Suprapubic skin (tissue), 4 donors: ENCODE data around the gene NUCB1. TPM values are rescaled to one million over a fixed set of nuclear protein-coding genes. Genes with fewer than 3 reads are reported as not detected.

Source experiments
- DNase-seq, 2 donors: peaks; one replicate each; pipeline ENCODE4 v3.0.0-alpha.2; 2019; ENCODE audit warnings: low spot score in 2 of 2
- H3K27ac ChIP-seq: fragments of 200-600 bp; sonication (generic); one replicate; pipeline ENCODE4 v1.5.1; 2019
- H3K27me3 ChIP-seq: fragments of 200-600 bp; sonication (generic); one replicate; pipeline ENCODE4 v1.5.1; 2019
- H3K36me3 ChIP-seq: fragments of 200-600 bp; sonication (generic); one replicate; pipeline ENCODE4 v1.5.1; 2019
- H3K4me1 ChIP-seq: fragments of 200-600 bp; sonication (generic); one replicate; pipeline ENCODE4 v1.5.1; 2019
- H3K4me3 ChIP-seq: fragments of 200-600 bp; sonication (generic); one replicate; pipeline ENCODE4 v1.5.1; 2019; ENCODE audit warnings: mild to moderate bottlenecking
- H3K9me3 ChIP-seq: fragments of 200-600 bp; sonication (generic); one replicate; pipeline ENCODE4 v1.5.1; 2019
- EP300 ChIP-seq: sonication (generic); formaldehyde crosslinking; IDR thresholded peaks from one replicate; pipeline ENCODE4 v1.6.1; 2017; ENCODE audit warnings: antibody characterized with exemption
- POLR2A ChIP-seq, 2 donors: fragments of 450-650 bp; IDR thresholded peaks; one replicate each; pipeline ENCODE4 v1.6.1; 2017; ENCODE audit warnings: antibody characterized with exemption in 2 of 2, mild to moderate bottlenecking in 2 of 2, moderate library complexity in 2 of 2
- POLR2AphosphoS5 ChIP-seq, 3 donors: sonication (generic); formaldehyde crosslinking; IDR thresholded peaks; one replicate each; pipeline ENCODE4 v1.6.1; 2017; ENCODE audit warnings: antibody characterized with exemption in 3 of 3
- WGBS: methylation state at CpG from one replicate; pipeline ENCODE4 v1.1.5; 2018; 5-methylcytosine and 5-hydroxymethylcytosine counted together
- total RNA-seq, 4 donors: library from RNA; depleted of rRNA; stranded (reverse); fragments of >200 nt; gene quantifications; one replicate each; pipeline ENCODE4 v1.1.0, GENCODE V29; 2016
- TF ChIP-seq, protein P1 (sequence below), 2 donors: fragments of 200-600 bp in 1 of 2; fragments of 450-650 bp in 1 of 2; sonication (generic) in 1 of 2; IDR thresholded peaks; one replicate each; pipeline ENCODE4 v1.5.1; 2016 to 2019; ENCODE audit warnings: antibody characterized with exemption in 2 of 2, mild to moderate bottlenecking in 1 of 2, moderate library complexity in 1 of 2

The NUCB1 gene
- total RNA-seq, 4 donors from 2014 or later, result 132 to 220 (median 204) TPM

DNA sequence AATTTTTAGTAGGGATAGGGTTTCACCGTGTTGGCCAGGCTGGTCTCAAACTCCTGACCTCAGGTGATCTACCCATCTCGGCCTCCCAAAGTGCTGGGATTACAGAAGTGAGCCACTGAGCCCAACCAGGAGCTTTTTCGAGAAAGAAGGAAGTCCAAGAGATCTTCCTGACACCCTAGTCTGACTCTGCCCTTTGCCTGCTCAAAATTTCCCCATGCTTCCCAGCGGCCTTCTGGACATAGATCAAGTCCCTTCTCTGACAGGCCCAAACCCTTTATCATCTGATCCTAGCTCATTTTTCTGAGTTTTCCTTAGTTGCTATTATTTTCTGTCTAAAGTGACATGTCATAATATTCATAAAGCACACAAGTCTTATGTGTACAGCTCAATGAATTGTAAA is 53.0 kb downstream of the NUCB1 start:
- no peak overlapping the region for H3K27ac ChIP-seq
- TF ChIP-seq POLR2A (IDR thresholded peaks at IDR 0.05) (no peak), EP300 (no peak), POLR2AphosphoS5 (IDR thresholded peaks at IDR 0.05) (no peak)
- TF ChIP-seq, protein P1, sequence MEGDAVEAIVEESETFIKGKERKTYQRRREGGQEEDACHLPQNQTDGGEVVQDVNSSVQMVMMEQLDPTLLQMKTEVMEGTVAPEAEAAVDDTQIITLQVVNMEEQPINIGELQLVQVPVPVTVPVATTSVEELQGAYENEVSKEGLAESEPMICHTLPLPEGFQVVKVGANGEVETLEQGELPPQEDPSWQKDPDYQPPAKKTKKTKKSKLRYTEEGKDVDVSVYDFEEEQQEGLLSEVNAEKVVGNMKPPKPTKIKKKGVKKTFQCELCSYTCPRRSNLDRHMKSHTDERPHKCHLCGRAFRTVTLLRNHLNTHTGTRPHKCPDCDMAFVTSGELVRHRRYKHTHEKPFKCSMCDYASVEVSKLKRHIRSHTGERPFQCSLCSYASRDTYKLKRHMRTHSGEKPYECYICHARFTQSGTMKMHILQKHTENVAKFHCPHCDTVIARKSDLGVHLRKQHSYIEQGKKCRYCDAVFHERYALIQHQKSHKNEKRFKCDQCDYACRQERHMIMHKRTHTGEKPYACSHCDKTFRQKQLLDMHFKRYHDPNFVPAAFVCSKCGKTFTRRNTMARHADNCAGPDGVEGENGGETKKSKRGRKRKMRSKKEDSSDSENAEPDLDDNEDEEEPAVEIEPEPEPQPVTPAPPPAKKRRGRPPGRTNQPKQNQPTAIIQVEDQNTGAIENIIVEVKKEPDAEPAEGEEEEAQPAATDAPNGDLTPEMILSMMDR (IDR thresholded peaks at IDR 0.05), result no peak
- no peak for DNase-seq
- H3K9me3 ChIP-seq, result no peaks in the 10 kb centered on the region
- peaks cover 18% of the 10 kb centered on the region for H3K4me1 ChIP-seq
- H3K4me3 ChIP-seq, result no peak overlapping the region
- WGBS, result 82% methylated on average over 4 of the region's 4 CpGs
- H3K36me3 ChIP-seq, result no peaks in the 10 kb centered on the region
- H3K27me3 ChIP-seq, result no peaks in the 10 kb centered on the region

DNA sequence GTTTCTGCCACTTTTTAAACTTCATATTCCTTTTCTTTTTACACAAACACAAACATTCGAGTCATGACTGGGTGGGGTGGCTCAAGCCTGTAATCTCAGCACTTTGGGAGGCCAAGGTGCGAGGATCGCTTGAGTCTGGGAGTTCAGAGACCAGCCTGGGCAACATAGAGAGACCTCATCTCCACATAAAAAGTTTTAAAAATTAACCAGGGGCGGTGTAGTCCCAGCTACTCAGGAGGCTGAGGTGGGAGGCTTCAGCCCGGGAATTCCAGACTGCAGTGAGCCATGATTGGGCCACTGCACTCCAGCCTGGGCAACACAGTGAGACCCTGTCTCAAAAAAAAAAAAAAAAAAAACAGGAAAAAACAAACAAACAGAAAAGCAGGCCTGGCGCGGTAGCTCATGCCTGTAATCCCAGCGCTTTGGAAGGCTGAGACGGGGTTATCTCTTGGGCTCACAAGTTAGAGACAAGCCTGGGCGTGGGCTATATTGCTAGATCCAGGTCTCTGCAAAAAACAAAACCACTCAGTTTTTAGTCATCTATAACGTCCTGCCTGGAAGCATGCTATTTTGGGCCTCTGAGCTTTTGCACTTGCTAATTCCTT is 54.0 kb downstream of the NUCB1 start:
- Histone ChIP-seq H3K36me3 (no peaks in the 10 kb centered on the region), H3K4me3 (peak overlapping the region; percentile 60), H3K4me1 (peaks cover 18% of the 10 kb centered on the region), H3K9me3 (no peaks in the 10 kb centered on the region), H3K27me3 (no peaks in the 10 kb centered on the region), H3K27ac (peak overlapping the region; percentile 49)
- no peak for TF ChIP-seq EP300
- no peak for TF ChIP-seq POLR2A (IDR thresholded peaks at IDR 0.05)
- no peak for TF ChIP-seq POLR2AphosphoS5 (IDR thresholded peaks at IDR 0.05)
- TF ChIP-seq, protein P1 (IDR thresholded peaks at IDR 0.05), result no peak
- WGBS, result 58% methylated on average over 11 of the region's 11 CpGs
- DNase-seq, result no peak

DNA sequence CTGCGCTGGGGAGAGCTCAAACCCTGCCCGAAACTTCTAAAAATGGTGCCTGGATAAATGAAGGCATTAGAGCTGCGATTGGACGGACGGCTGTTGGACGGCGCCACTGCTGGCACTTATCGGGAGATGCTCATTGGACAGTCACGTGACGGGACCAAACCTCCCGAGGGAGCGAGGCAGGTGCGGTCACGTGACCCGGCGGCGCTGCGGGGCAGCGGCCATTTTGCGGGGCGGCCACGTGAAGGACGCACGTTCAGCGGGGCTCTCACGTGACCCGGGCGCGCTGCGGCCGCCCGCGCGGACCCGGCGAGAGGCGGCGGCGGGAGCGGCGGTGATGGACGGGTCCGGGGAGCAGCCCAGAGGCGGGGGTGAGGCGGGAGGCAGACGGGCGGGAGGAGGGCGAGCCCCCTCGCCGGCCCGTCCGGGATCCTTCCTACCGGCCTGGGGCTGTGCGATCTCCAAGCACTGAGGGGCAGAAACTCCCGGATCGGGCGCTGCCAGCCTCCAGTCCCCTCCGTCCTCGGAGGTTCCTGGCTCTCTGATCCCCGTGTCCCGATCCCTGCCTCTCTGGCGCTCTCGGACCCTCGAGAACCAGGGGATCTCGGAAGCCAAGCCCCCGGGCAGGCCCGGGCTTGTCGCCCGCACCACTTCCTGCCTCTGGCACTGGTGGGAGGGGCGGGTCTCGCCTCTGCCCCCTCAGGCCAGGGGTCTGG is 54.6 kb downstream of the NUCB1 start, which contains the start of gene BAX:
Gene BAX (plus strand): TSS at position 281 of the 713 bp plus-strand sequence. CDS start 54 bp downstream, at position 335.
- Histone ChIP-seq H3K27me3 (no peaks in the 10 kb centered on the region), H3K4me3 (peak within 1 kb of the TSS; percentile 60), H3K36me3 (no peaks in the 10 kb centered on the region), H3K4me1 (peaks cover 18% of the 10 kb centered on the region), H3K9me3 (no peaks in the 10 kb centered on the region), H3K27ac (peak within 1 kb of the TSS; percentile 49)
- 0% methylated on average over 5 of the region's 71 CpGs for WGBS
- TF ChIP-seq POLR2A (IDR thresholded peaks at IDR 0.05) (peak in 1 of 2 donors; percentile 35), POLR2AphosphoS5 (IDR thresholded peaks at IDR 0.05) (peak; percentile 8 to 92 (median 30))
- TF ChIP-seq, protein P1 (IDR thresholded peaks at IDR 0.05), result no peak
- DNase-seq, result peak; percentile 96 to 97

DNA sequence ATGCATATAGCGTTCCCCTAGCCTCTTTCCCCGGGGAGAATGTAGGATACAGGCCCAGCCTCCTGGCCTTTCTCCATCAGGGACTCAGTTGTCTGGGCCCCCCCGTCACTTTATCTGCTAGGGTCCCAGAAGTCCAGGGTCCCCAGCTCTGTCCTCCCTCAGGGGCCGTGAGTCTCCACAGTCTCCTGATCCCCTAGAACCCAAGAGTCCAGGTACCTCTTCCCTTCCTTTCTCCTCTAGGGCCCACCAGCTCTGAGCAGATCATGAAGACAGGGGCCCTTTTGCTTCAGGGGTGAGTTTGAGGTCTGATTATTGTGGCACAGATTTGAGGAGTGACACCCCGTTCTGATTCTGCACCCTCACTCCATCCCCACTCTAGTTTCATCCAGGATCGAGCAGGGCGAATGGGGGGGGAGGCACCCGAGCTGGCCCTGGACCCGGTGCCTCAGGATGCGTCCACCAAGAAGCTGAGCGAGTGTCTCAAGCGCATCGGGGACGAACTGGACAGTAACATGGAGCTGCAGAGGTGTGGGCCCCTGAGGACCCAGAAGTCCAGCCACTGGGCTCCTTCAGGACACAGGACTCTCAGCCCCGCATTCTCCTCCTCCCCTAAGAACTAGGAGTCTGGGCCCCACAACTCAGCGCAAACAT is 55.3 kb downstream of the NUCB1 start:
- H3K27me3 ChIP-seq, result no peaks in the 10 kb centered on the region
- WGBS, result 64% methylated on average over 14 of the region's 16 CpGs
- no peak for DNase-seq
- peaks cover 18% of the 10 kb centered on the region for H3K4me1 ChIP-seq
- H3K4me3 ChIP-seq, result peak overlapping the region; percentile 60
- H3K9me3 ChIP-seq, result no peaks in the 10 kb centered on the region
- TF ChIP-seq, protein P1 (IDR thresholded peaks at IDR 0.05), result no peak
- no peak for TF ChIP-seq EP300
- no peak for TF ChIP-seq POLR2AphosphoS5 (IDR thresholded peaks at IDR 0.05)
- TF ChIP-seq POLR2A (IDR thresholded peaks at IDR 0.05), result no peak
- H3K36me3 ChIP-seq, result no peaks in the 10 kb centered on the region
- peak overlapping the region; percentile 49 for H3K27ac ChIP-seq

DNA sequence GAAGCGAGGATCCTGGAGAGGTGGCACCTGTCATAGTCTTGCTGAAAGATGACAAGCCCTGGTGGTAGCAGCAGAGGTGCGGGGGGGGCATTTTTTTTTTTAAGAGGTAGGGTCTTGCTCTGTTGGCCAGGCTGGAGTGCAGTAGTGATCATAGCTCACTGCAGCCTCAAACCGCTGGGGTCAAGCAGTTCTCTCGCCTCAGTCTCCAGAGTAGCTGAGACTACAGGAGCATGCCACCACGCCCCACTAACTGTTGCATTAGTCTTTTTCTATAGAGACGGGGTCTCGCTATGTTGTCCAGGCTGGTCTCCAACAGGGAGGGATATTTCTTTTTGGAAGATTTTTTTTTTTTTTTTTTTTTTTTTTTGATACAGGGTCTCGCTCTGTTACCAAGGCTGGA is 57.9 kb downstream of the NUCB1 start:
- Histone ChIP-seq H3K4me1 (peaks cover 24% of the 10 kb centered on the region), H3K36me3 (no peaks in the 10 kb centered on the region), H3K4me3 (no peak overlapping the region), H3K27ac (no peak overlapping the region), H3K9me3 (no peaks in the 10 kb centered on the region), H3K27me3 (no peaks in the 10 kb centered on the region)
- no peak for TF ChIP-seq EP300
- no peak for TF ChIP-seq POLR2A (IDR thresholded peaks at IDR 0.05)
- TF ChIP-seq, protein P1 (IDR thresholded peaks at IDR 0.05), result no peak
- no peak for TF ChIP-seq POLR2AphosphoS5 (IDR thresholded peaks at IDR 0.05)
- 89% methylated on average over 8 of the region's 8 CpGs for WGBS
- DNase-seq, result no peak
